Uterus (tissue), 2 donors: ENCODE data around the gene SNX9.

Experiments
- POLR2A ChIP-seq, 2 donors: fragments of 450-650 bp; IDR thresholded peaks; one replicate each; pipeline ENCODE4 v1.6.1; 2016; ENCODE audit warnings: antibody characterized with exemption in 2 of 2, mild to moderate bottlenecking in 1 of 2, moderate library complexity in 1 of 2
- TF ChIP-seq, protein P1 (sequence below), 4 experiments: fragments of 200-600 bp in 2 of 4; fragments of 450-650 bp in 2 of 4; sonication (generic) in 2 of 4; IDR thresholded peaks; one replicate each; pipeline ENCODE4 v1.5.1; 2016 to 2019; ENCODE audit warnings: antibody characterized with exemption in 4 of 4, mild to moderate bottlenecking in 2 of 4, moderate library complexity in 1 of 4

DNA sequence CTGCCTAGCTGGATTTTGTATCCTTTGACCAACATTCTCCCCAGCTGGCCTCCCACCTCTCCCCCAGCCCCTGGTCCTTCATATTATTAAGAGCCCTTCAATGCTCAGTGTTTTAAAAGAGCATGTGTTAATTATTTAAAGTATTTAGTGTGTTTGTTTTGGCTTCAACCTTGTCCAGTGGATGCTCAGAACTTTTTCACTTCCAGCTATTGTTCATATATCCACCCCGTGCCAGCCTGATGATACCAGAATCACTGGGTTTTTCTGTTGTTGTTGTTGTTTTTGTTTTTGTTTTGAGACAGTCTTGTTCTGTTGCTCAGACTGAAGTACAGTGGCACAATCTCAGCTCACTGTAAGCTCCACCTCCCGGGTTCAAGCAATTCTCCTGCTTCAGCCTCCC is 30.4 kb upstream of the SNX9 start:
- TF ChIP-seq, protein P1, sequence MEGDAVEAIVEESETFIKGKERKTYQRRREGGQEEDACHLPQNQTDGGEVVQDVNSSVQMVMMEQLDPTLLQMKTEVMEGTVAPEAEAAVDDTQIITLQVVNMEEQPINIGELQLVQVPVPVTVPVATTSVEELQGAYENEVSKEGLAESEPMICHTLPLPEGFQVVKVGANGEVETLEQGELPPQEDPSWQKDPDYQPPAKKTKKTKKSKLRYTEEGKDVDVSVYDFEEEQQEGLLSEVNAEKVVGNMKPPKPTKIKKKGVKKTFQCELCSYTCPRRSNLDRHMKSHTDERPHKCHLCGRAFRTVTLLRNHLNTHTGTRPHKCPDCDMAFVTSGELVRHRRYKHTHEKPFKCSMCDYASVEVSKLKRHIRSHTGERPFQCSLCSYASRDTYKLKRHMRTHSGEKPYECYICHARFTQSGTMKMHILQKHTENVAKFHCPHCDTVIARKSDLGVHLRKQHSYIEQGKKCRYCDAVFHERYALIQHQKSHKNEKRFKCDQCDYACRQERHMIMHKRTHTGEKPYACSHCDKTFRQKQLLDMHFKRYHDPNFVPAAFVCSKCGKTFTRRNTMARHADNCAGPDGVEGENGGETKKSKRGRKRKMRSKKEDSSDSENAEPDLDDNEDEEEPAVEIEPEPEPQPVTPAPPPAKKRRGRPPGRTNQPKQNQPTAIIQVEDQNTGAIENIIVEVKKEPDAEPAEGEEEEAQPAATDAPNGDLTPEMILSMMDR (IDR thresholded peaks at IDR 0.05), result no peak
- TF ChIP-seq POLR2A (IDR thresholded peaks at IDR 0.05), result no peak
